Activated CD4-positive, CD25-positive, alpha-beta regulatory T cell (primary cell): ENCODE measurements around the gene RAB19.
"Not testable (repeated sequence)": the region's sequence is repeated elsewhere in the genome, so short reads cannot be mapped to it uniquely, and the experiment has no call there.

Experiments used
- DNase-seq, 4 experiments: peaks; one replicate each; lab custom pipeline; 2025; lab: John Stamatoyannopoulos, UW

RAB19 gene

DNA sequence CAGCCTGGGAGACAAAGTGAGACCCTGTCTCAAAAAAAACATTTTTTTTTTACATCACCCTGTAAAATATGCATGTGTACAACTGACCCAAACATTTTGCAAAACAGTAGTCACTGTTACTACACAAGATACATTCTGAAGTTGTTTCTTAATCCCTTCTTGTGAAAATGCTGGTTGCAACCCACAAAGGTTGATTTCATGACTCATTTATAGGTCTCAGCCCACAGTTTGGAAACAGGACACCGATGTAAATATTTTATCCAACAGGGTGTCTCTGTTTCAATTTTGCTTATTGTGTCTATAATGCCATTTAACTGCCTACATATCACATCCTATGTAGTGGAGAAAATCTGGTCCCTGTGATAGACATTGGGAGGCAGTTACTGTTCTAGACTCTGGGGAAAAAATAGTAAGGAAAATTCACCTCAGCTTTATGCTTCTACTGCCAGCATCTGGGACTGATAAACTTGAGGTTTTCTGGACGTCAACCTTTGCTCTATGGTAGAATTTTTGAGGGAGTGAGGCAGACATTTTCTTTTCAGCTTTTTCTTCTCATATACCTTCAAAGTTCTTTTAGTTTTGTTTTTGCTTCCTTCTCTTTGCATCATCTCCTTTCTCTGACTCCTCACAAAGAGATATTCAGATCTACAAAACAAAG is 1.6 kb upstream of the RAB19 start:
- no peak for DNase-seq

DNA sequence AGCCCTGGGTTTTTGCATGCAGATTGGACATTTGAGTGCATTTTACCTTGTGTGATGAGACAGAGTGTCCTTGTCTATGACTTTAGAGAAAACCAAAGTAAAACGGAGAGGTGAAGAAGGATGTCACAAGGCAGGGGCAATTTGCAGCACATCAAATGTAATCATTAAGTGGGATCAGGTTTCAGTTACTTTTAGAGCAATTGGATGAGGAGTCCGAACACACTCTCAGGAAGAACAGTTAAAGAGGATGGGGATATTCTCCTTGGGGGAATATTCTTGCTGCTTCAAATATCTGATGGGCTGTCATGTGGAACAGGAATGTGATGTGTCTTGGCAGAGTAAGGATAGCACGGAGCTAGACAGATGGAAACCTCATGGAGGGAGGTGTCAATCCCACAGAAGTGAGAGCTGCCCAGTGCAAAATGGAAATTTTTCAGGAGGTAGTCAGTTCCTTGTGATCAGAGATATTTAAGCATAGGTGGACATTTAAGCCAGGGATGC is 757 bp downstream of the RAB19 start:
- no peak for DNase-seq

DNA sequence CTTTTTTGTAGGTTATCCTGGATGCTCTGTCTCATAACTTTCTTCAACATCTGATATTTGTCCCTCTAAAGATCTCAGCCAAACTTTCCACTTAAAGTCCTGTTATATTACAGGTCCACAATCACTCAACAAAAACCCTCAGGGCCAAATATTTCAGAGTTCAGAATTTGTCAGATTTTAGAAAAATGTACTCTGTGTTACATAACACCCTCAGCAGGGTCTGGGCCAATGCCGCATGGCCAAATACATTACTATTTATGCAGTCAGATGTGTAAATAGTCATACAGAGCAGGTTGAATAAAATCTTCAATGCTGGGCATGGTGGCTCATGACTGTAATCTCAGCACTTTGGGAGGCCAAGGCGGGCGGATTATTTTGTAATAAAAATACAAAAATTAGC is 11.5 kb downstream of the RAB19 start:
- DNase-seq: no peak

DNA sequence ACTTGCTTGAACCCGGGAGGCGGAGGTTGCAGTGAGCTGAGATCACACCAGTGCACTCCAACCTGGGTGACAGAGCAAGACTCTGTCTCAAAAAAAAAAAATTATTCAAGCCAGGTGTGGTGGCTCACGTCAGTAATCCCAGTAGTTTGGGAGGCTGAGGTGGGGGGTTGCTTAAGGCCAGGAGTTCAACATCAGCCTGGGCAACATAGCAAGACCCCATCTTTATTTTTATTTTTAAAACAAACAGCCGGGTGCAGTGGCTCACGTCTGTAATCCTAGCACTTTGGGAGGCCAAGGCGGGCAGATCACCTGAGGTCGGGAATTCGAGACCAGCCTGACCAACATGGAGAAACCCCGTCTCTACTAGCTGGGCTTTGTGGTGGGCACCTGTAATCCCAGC is 12.0 kb downstream of the RAB19 start:
- not testable (repeated sequence) for DNase-seq

DNA sequence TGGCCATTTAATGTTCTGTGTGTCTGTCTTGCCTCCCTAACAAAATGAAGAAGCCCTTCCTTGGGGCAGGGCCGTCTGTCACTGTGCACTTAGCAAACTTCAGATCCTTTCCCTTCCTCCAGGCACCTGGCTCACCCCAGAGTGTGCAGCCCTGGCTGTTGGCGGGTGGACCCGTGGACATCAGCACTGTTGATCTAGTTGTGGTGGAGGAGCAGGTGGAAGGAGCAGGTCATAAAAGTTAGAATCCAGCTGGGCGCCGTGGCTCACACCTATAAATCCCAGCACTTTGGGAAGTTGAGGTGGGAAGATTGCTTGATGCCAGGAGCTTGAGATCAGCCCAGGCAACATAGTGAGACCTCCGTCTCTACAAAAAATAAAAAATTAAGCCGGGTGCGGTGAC is 12.7 kb downstream of the RAB19 start:
- DNase-seq: no peak

DNA sequence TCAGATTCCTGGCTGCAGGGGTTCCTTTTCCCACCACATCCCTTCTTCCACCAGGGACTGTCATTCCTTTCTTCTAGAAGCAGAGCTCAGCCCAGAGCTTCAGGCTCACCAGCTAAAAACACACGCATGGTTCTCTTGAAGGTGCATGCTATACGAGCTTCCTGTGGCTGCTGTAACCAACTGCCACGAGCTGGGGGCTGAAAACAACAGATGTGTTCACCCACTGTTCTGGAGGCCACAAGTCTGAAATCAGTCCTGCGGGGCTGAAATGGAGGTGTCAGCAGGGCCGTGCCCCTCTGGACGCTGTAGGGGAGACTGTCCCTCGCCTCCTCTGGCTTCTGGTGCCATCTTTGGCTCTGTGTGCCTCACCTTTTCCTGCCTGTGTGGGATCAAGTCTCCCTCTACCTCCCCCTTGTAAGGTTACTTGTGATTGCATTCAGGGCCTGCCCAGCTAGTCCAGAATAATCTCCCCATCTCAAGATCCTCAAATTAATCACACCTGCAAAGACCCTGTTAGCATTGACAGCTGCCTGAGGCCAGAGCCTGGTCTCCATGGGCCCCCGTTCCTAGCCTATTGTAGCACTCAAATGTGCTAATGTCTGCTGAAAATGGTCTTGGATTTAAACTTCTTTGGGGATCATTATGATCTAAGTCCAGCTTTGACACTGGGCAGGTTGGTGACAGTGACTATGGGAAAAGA is 13.7 kb downstream of the RAB19 start:
- DNase-seq: no peak

DNA sequence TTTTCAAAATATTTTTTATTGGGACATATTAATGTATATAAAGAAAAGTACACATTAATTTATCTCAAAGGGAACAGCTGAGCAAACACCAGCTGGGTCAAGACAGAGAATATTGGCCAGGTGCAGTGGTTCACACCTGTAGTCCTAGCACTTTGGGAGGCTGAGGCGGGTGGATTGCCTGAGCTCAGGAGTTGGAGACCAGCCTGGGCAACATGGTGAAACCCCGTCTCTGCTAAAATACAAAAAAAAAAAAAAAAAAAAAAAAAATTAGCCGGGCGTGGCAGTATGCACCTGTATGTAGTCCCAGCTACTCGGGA is 14.3 kb downstream of the RAB19 start:
- DNase-seq: not testable (repeated sequence)

DNA sequence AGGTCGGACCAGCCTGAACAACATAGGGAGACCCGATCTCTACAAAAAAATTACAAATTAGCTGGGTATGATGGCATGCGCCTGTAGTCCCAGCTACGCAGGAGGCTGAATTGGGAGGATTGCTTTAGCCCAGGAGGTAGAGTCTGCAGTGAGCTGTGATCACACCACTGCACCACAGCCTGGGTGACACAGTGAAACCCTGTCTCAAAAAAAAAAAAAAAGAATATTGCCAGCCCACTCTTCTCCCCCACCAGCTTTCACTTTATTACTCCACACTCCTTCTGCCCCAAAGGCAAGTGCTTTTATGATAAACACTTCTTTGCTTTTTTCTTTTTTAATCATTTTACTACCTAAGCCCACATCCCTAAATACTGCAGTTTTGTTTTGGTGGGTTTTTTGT is 14.8 kb downstream of the RAB19 start:
- DNase-seq: no peak

DNA sequence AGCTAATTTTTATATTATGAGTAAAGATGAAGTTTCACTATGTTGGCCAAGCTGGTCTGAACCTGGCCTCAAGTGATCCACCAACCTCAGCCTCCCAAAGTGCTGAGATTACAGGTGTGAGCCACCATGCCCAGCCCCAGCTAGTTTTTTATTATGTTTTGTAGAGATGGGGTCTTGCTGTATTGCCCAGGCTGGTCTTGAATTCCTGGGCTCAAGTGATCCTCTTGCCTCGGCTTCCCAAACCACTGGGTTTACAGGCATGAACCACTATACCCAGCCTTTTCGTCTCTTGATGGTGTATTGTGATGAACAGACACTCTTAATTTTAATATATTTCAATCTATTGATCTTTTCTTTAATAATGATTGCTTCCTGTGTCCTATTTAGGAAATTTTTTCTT is 17.7 kb downstream of the RAB19 start:
- no peak for DNase-seq

DNA sequence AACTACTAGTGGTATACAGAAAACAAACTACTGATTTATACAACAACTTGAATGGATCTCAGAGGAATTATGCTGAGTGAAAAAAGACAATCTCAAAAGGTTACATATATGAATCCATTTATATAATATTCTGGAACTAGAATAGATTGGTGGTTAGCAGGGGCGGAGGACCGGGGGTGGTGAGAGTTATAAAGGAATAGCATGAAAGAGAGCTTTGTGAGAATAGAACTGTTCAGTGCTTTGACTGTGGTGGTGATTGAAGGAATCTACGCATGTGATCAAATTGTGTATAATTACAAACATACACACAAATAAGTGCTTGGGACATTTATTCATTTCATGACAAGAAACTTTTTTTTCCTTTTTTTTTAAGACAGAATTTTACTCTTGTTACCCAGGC is 19.6 kb downstream of the RAB19 start:
- DNase-seq: no peak

DNA sequence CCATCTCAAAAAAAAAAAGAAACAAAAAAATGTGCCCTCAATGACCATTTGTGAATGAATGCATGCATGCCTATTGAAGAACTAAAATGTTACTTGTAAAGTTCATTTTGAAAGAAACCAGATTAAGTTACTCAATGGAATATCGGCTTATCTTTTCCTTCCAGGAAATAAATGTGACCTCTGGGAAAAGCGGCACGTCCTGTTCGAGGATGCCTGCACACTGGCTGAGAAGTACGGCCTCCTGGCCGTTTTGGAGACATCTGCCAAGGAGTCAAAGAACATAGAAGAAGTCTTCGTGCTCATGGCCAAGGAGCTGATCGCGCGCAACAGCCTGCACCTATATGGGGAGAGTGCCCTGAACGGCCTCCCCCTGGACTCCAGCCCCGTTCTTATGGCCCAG is 21.9 kb downstream of the RAB19 start:
- no peak for DNase-seq

DNA sequence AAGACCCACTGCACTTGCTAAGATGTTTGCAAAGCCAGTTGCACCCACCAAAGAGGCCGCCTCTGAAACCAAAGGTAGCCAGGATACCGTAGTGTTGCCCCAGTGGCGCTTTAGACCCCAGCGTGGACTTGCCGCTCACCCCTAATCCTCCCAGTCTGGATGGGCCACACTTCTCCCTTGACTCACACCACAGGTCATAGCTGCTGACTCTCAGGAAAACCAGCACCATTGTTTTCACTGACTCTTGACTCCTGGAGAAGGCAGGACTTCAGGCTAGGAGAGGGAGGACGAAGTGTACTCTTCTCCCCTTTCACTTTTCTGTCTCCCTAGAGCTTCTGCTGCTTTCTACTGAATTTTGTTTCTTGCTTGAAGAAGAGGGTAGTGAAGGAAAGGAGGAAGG is 22.3 kb downstream of the RAB19 start:
- no peak for DNase-seq

DNA sequence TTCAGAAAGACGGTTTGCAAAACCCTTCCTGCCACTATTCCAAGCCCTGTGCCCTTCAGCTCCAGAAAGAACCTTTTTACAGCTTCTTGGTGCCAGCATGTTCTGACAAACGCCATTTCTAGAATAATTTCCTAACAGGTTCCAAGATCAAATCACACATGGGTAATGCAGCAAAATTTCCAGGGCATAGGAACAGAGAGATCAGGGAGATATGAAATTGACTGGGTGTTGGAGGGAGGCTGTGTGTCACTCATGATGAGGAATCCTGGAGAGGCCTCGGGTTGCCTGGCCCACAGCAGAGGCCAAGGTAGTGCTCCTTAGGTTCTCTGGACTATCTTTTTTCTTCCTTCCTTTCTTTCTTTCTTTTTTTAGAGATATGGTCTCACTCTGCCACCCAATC is 29.5 kb downstream of the RAB19 start:
- no peak for DNase-seq

DNA sequence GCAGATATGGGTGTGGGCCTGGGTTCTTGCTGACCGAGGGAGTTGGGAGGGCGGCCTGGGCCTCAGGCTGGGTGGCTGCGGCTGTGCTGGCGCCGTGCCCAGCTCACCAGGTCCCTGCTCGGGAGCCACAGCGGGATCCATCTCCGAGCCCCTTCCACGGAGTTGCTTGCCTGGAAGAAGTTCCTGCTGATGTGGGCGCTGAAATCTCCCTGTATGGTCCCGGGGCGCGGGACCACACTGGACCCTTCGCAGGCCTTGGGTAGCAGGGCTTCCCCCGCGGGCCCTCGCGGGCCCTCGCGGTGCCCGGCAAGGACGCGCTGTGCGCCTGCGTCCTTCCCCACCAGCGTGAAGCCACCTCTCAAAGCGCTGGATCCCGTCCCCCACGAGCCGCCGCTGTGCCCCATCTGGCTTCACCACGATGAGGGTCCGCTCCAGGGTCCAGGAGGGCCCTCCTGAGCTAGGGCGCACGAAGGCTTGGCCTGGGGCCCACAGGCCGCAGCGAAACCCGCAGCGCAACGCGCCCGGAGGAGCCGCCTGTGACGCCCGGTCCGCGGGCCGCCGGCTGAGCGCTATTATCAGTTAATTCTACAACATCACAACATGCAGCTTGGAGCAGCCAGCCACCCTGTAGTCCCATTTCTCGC is 31.5 kb downstream of the RAB19 start:
- DNase-seq: no peak

DNA sequence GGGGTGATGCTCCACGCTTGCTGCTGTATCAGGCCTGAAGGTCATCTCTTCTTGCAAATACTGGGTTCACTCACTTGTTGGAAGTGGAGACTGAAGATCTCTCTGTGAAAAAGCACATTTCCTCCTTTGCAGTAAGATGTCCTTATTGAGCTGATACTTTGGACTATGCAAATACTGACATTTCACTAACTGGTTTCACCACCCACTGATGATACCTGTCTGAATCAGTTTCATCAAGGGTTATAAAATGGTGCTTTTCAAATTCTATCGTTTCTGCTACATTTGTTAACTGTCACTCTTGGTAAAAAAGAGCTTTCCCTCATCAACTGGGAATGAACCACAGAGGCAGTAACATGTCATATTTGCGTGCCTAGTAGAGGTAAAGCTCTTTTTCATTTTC is 35.5 kb downstream of the RAB19 start:
- DNase-seq: no peak

DNA sequence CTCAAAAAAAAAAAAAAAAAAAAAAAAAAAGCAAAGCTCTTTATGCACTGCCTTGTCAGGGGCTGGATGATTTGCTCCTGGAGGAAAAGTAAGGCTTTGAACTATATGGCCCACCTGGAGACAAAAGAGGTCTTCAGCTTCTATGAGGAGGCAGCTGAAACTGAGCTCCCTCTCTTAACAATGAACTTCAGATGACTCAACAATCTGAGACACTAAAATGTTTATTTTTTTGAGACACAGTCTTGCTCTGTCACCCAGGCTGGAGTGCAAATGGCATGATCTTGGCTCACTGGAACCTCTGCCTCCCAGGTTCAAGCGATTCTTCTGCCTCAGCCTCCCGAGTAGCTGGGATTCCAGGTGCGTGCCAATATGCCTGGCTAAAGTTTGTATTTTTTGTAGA is 36.7 kb downstream of the RAB19 start:
- DNase-seq: no peak

DNA sequence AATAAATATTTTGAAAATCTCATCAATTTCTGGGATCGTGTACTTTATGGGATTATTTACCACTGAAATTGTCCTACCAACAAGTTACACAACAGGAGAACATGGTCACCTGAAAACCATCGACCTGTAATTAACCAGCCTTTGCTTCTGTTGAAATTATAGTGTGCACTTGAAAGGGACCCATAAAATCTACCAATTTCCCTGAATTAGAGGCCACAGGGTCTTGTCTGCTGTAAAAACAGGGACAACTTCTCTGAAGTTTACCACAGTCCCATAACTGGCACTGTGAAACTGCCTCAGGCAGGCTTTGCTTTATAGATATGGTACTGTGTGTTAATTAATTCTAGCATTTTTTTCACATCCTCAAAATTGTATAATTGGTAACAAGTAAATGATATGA is 37.7 kb downstream of the RAB19 start:
- no peak for DNase-seq

DNA sequence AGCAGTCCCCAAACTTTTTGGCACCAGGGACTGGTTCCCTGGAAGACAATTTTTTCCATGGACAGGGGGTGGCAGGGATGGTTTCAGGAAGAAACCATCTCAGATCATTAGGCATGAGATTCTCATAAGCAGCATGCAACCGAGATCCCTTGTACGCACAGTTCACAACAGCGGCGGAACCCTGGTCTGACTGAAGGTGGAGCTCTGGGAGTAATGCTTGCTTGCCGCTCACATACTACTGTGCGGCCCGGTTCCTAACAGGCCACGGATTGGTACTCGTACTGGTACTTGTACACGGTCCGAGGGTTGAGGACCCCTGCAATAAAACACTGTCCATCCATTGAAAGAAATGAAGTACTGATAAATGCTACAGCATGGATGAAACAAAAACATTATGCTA is 42.6 kb downstream of the RAB19 start:
- no peak for DNase-seq

DNA sequence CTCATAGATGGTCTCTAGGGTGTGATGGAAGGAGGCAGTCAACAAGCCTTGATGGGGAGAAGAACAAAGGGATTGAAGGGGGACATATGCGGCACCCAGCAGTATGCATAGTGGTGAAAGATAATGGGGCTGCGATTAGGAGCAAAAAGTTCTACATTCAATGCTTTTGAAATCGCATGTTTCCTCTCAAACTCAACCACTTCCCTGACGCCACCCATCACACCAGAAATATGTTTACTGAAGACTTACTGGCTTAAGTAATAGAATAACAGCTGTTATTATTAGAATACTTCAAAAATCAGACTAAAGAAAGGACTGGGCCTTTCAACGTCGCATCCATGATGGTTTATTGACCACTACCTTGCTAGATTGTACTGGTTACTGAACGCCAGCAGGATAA is 44.0 kb downstream of the RAB19 start:
- DNase-seq: no peak

DNA sequence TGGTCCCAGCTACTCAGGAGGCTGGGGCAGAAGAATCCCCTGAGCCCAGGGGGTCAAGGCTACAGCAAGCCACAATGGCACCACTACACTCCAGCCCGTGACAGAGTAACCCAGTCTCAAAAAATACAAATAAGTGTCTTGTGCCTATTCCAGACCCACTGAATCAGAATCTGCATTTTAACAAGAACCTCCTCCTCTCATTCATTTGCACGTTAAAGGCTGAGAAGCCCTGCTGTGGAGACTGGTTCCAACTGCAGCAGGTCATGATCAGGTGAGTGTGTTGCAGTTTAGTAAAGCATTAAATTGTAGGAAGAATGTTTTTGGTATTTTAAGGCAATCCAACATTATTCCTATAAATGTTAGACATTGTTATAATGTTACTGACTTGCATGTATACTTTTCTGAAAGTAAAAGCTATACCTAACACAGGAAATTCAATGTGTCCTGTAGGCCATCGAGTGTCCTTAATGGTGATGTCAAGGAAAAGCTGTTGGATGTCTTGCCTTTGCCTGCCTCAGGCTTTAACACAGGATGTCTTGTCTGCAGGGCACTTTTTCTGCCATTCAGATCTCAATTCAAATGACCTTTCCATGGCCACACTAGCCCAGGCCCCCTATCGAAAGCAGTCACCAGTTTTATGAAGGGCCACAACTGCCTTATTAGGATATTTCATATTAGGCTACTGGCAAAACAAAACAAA is 45.1 kb downstream of the RAB19 start:
- no peak for DNase-seq

DNA sequence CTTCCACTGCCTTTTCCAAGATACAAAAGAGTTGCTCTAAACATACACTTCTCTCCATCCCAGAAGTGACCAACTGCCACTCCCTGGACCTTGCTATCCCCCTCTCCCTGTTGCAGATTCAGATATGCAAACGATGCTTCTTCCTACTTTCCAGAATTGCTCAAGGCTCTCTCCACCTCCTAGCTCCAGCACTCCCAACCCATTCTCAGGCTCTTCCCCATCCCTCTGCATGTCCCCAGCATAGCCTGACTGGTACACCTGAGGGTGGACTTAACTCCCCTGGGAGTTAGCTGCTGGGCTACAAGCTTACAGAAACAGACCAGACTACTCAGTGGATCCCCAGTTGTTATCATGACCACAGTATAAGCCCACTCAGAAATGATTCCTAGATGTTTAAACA is 47.9 kb downstream of the RAB19 start:
- no peak for DNase-seq

DNA sequence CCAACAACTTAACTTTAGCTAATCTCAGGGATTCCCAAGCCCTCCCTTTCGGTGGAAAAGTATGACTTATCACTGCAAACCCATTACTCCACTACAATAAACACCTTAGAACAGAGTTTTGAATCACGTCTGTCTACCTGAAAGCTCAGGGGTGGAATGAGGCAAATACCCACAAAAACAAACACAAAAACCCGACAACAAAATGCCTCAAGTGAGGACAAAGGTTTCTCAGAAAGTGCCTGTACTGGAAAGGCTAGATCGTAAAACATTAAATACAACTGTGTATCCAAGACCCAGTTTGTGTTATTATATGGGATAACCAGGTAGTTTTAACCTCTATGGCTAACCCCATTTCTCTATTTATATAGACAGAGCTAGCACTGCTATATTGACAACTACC is 49.4 kb downstream of the RAB19 start:
- DNase-seq: no peak
